ENCODE data around the gene TRAF3.
A peak's percentile ranks its signal among the peaks of the same experiment; 100 is the strongest.

Gene TRAF3

DNA sequence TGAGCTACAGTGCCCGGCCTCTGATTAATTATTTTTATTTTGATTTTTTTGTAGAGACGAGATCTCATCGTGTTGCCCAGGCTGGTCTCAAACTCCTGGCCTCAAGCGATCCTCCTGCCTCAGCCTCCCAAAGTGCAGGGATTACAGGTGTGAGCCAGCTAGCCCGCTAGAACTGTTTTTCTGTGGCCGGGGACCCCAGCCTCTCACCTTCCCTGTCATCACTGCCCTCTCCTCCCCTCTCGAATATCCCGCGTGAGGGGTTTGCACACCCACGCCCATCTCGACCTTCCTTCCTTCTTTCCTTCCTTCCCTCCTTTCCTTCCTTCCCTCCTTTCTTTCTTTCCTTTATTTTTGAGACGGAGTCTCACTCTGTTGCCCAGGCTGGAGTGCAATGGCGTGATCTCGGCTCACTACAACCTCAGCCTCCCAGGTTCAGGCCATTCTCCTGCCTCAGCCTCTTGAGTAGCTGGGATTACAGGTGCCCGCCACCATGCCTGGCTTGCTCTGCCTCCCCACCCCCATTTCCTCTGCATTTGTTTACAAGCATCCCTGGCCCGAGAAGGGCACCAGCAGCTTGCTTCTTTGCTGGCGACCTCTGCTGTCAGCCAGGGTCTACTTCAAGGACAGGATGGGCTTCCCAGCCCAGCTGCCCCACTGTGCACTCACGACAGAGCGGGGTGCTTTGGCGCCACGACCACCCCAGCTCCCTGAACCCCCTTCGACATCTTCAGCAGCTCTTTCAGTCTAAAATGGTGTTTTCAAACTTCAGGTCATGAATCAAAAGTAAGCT, 4.3 kb upstream of the TRAF3 start:
- Histone ChIP-seq H3K27me3 (ENCODE audit: control insufficient read depth, insufficient read depth, low read length) (no peaks in the 10 kb centered on the region), H3K4me1 (ENCODE audit: control insufficient read depth, insufficient read depth, low read length) (no peaks in the 10 kb centered on the region), H3K4me3 (ENCODE audit: low read length) (no peak overlapping the region), H3K9ac (ENCODE audit: low read length) (no peak overlapping the region), H3K36me3 (ENCODE audit: control insufficient read depth, insufficient read depth, low read length) (no peaks in the 10 kb centered on the region), H3K27ac (ENCODE audit: low read depth, low read length) (no peak overlapping the region)

DNA sequence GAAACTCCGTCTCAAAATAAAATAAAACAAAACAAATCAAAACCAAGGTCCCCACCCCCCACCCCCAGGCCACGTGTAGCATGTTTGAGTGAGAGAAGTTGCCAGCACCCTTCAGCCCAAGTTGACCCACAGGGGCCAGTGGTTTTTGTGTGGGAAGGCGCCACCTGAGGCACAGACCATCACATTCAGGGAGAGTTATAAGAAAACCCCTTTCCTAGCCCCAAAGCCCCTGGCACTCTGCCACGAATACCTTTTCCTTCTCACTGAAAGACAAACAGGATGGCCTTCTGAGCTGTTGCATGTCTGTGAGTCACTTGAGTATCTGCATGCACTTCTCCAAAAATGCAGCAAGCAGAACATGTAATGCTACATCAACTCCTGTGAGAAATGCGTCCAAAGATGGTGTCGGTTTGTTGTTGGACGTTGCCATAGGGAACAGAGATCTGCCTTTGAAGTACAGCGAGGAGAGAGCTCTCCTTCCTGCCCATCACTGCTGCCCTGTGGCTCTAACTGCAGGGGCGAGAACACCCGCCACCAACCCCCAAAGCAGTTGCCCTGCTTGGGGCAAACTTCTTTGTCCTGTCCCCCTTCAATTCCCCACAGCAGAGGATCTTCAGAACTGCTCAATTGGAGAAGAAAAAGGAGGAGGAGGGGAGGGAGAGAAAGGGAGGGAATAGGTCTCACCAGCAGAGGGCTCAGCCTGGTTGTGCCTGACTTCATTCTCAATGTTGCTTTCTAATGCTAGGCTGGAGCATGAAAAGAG, 2.7 kb upstream of the TRAF3 start:
- no peak overlapping the region for H3K9ac ChIP-seq (ENCODE audit: low read length)
- H3K27me3 ChIP-seq (ENCODE audit: control insufficient read depth, insufficient read depth, low read length) = no peaks in the 10 kb centered on the region
- peak overlapping the region; percentile 1 for H3K4me3 ChIP-seq (ENCODE audit: low read length)
- H3K27ac ChIP-seq (ENCODE audit: low read depth, low read length) = no peak overlapping the region
- no peaks in the 10 kb centered on the region for H3K4me1 ChIP-seq (ENCODE audit: control insufficient read depth, insufficient read depth, low read length)
- no peaks in the 10 kb centered on the region for H3K36me3 ChIP-seq (ENCODE audit: control insufficient read depth, insufficient read depth, low read length)

GRCh38 chr14:102775855-102776760, 1.1 kb upstream of the TRAF3 start:
- Histone ChIP-seq H3K9ac (ENCODE audit: low read length) (no peak overlapping the region), H3K4me3 (ENCODE audit: low read length) (peak overlapping the region; percentile 2), H3K36me3 (ENCODE audit: control insufficient read depth, insufficient read depth, low read length) (no peaks in the 10 kb centered on the region), H3K4me1 (ENCODE audit: control insufficient read depth, insufficient read depth, low read length) (peaks cover 3% of the 10 kb centered on the region), H3K27me3 (ENCODE audit: control insufficient read depth, insufficient read depth, low read length) (no peaks in the 10 kb centered on the region), H3K27ac (ENCODE audit: low read depth, low read length) (peak overlapping the region; percentile 81)

DNA sequence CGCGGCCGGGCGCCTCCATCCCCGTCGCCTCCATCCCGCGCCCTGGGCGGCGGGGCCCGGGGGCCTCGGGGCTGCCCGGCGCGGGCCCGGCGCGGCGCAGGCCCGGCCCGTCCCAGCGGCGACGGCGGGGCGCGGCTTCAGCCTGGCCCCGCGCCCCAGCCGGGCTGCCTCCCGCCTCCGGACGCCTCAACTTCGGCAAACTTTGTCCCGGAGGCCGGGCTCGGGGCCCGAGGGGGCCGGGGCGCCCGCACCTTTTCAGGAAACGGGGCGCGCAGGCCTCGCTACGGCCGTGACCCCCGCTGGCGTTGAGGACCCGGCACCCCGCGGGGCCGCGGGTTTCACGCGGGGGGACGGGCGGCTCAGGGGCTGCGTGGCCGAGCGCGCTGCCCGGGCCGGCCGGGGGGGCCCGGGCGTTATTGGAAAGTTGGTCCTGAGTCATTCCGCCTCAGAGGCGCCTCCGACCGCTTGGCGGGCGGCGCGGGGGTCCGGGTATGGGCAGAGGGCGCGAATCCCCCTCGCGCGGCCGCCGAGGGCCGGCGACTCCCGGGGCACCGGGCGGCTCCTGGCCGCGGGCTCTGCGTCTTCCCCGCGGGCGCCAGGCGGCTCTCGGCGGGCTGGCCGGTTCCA, 575 bp downstream of the TRAF3 start:
- Histone ChIP-seq H3K4me1 (ENCODE audit: control insufficient read depth, insufficient read depth, low read length) (peaks cover 3% of the 10 kb centered on the region), H3K4me3 (ENCODE audit: low read length) (peak overlapping the region; percentile 72), H3K36me3 (ENCODE audit: control insufficient read depth, insufficient read depth, low read length) (no peaks in the 10 kb centered on the region), H3K9ac (ENCODE audit: low read length) (peak overlapping the region; percentile 60), H3K27ac (ENCODE audit: low read depth, low read length) (peak overlapping the region; percentile 61), H3K27me3 (ENCODE audit: control insufficient read depth, insufficient read depth, low read length) (no peaks in the 10 kb centered on the region)

DNA sequence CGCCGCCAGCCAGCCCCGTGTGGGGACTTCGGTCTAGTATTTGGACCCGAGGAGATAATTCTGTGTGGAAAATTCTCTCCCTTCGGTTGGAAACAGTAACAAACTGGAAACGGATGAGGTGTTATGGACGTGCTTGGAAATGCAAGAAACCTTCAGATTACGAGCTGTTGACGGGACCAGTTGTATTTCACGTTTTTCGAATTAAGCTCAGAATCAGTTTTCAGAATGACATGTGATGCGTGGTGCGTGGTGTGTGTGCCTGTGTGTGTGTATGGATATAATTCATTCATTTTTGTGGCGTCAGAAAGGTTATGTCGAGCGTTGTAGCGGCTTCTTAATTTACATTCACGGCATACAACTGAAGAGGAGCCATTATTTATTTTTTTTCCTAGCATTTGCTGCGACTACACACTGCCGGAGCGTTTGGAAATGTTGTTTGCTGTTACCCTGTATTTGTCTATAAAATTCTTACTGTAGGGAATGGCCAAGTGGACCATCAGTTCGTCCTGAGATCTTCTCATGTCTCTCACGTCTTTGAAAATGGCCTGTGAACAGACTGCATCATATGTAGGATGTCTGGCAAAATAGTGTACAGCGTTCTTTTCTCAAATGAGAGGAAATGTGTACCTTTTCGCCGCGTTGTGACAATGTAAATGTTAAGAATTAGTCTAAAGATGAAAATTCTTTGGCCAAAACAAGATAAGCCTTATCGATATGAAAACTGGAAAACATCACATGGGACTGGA, 1.3 kb downstream of the TRAF3 start:
- Histone ChIP-seq H3K27me3 (ENCODE audit: control insufficient read depth, insufficient read depth, low read length) (no peaks in the 10 kb centered on the region), H3K36me3 (ENCODE audit: control insufficient read depth, insufficient read depth, low read length) (no peaks in the 10 kb centered on the region), H3K27ac (ENCODE audit: low read depth, low read length) (no peak overlapping the region), H3K9ac (ENCODE audit: low read length) (peak overlapping the region; percentile 60), H3K4me1 (ENCODE audit: control insufficient read depth, insufficient read depth, low read length) (peaks cover 3% of the 10 kb centered on the region), H3K4me3 (ENCODE audit: low read length) (peak overlapping the region; percentile 72)

- Histone ChIP-seq H3K9ac (ENCODE audit: low read length) (no peak overlapping the region), H3K27me3 (ENCODE audit: control insufficient read depth, insufficient read depth, low read length) (no peaks in the 10 kb centered on the region), H3K27ac (ENCODE audit: low read depth, low read length) (no peak overlapping the region), H3K4me1 (ENCODE audit: control insufficient read depth, insufficient read depth, low read length) (peaks cover 3% of the 10 kb centered on the region), H3K36me3 (ENCODE audit: control insufficient read depth, insufficient read depth, low read length) (no peaks in the 10 kb centered on the region), H3K4me3 (ENCODE audit: low read length) (peak overlapping the region; percentile 72)
These were observed 1.8 kb downstream of the TRAF3 start for GRCh38 chr14:102779084-102779462.

DNA sequence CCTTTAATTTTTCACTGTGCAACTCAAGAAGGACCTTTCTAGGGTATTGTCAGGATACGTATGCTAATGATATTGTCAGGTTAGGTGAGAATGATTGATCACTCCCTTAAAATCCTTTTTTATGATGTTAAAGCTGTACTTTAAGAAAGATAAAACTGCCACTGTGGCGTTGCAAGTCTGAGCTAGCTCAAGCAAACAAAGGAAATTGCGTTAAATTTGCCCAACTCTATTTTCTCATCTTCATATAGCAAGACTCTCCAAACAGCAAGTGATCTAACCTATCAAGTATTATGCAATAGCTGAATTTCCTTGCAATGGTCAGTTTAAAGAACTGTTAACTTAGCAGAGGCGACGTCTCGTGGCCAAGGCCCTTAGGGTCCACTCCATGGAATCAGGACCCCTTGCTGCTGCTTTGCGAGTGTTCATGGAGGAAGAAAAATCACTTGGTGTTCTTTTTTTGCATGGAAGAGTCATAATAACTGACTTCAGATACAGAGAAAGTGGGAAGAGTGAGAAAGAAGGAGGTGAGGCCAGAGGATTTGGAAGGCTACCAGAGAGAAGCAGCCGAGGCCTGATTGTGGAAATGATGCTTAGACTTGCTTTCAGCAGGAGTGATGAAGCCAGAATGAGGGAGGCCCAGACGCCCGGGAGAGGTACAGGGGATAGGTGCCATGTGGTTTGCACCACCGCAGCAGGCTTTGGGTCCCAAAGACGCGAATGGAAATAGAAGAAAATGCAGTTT, 2.5 kb downstream of the TRAF3 start:
- Histone ChIP-seq H3K27ac (ENCODE audit: low read depth, low read length) (no peak overlapping the region), H3K27me3 (ENCODE audit: control insufficient read depth, insufficient read depth, low read length) (no peaks in the 10 kb centered on the region), H3K36me3 (ENCODE audit: control insufficient read depth, insufficient read depth, low read length) (no peaks in the 10 kb centered on the region), H3K4me3 (ENCODE audit: low read length) (no peak overlapping the region), H3K4me1 (ENCODE audit: control insufficient read depth, insufficient read depth, low read length) (peaks cover 3% of the 10 kb centered on the region), H3K9ac (ENCODE audit: low read length) (no peak overlapping the region)

GRCh38 chr14:102781063-102781462, 3.8 kb downstream of the TRAF3 start:
- Histone ChIP-seq H3K27me3 (ENCODE audit: control insufficient read depth, insufficient read depth, low read length) (no peaks in the 10 kb centered on the region), H3K4me1 (ENCODE audit: control insufficient read depth, insufficient read depth, low read length) (peaks cover 3% of the 10 kb centered on the region), H3K36me3 (ENCODE audit: control insufficient read depth, insufficient read depth, low read length) (no peaks in the 10 kb centered on the region), H3K4me3 (ENCODE audit: low read length) (no peak overlapping the region), H3K27ac (ENCODE audit: low read depth, low read length) (no peak overlapping the region), H3K9ac (ENCODE audit: low read length) (no peak overlapping the region)

- H3K27ac ChIP-seq (ENCODE audit: low read depth, low read length) = no peak overlapping the region
- no peaks in the 10 kb centered on the region for H3K36me3 ChIP-seq (ENCODE audit: control insufficient read depth, insufficient read depth, low read length)
- H3K9ac ChIP-seq (ENCODE audit: low read length) = no peak overlapping the region
- H3K4me1 ChIP-seq (ENCODE audit: control insufficient read depth, insufficient read depth, low read length) = peaks cover 3% of the 10 kb centered on the region
- no peak overlapping the region for H3K4me3 ChIP-seq (ENCODE audit: low read length)
- H3K27me3 ChIP-seq (ENCODE audit: control insufficient read depth, insufficient read depth, low read length) = no peaks in the 10 kb centered on the region
These were observed 5.7 kb downstream of the TRAF3 start for GRCh38 chr14:102782974-102783373.

- no peaks in the 10 kb centered on the region for H3K27me3 ChIP-seq (ENCODE audit: control insufficient read depth, insufficient read depth, low read length)
- H3K9ac ChIP-seq (ENCODE audit: low read length) = no peak overlapping the region
- H3K4me3 ChIP-seq (ENCODE audit: low read length) = no peak overlapping the region
- no peak overlapping the region for H3K27ac ChIP-seq (ENCODE audit: low read depth, low read length)
- H3K36me3 ChIP-seq (ENCODE audit: control insufficient read depth, insufficient read depth, low read length) = no peaks in the 10 kb centered on the region
- no peaks in the 10 kb centered on the region for H3K4me1 ChIP-seq (ENCODE audit: control insufficient read depth, insufficient read depth, low read length)
These were observed 7.8 kb downstream of the TRAF3 start for GRCh38 chr14:102784892-102785594.

Measured in rectal smooth muscle tissue (tissue), 1 donor.